Esophagus muscularis mucosa (tissue), 4 donors: ENCODE measurements around the gene GRIN3B. TPM values are rescaled to one million over a fixed set of nuclear protein-coding genes. Genes with fewer than 3 reads are reported as not detected.

Experiments
- DNase-seq: peaks from one replicate; pipeline ENCODE4 v3.0.0-alpha.2; 2017; ENCODE audit errors: extremely low spot score
- H3K27ac ChIP-seq, 4 donors: fragments of 200-600 bp; sonication (generic); replicated peaks in 1 of 4; 1 replicate in 3 of 4; 2 replicates in 1 of 4; pipeline ENCODE4 v1.5.1; 2016 to 2019; ENCODE audit warnings: mild to moderate bottlenecking in 1 of 4
- H3K27me3 ChIP-seq, 4 donors: fragments of 200-600 bp; sonication (generic); one replicate each; pipeline versions ENCODE4 v1.5.1 to v1.6.0; 2016 to 2019
- H3K36me3 ChIP-seq, 4 donors: fragments of 200-600 bp; sonication (generic); one replicate each; pipeline ENCODE4 v1.5.1; 2016 to 2019
- H3K4me1 ChIP-seq, 4 donors: fragments of 200-600 bp; sonication (generic); one replicate each; pipeline ENCODE4 v1.5.1; 2016 to 2019
- H3K4me3 ChIP-seq, 4 donors: fragments of 200-600 bp; sonication (generic); 1 replicate in 2 of 4; 2 replicates in 2 of 4; pipeline ENCODE4 v1.5.1; 2016 to 2019; ENCODE audit warnings: mild to moderate bottlenecking in 4 of 4, moderate library complexity in 1 of 4
- H3K9me3 ChIP-seq, 4 donors: fragments of 200-600 bp; sonication (generic); 1 replicate in 3 of 4; 2 replicates in 1 of 4; pipeline ENCODE4 v1.5.1; 2016 to 2019
- EP300 ChIP-seq: sonication (generic); formaldehyde crosslinking; IDR thresholded peaks from one replicate; pipeline ENCODE4 v1.6.1; 2017; ENCODE audit warnings: antibody characterized with exemption
- POLR2A ChIP-seq: fragments of 450-650 bp; IDR thresholded peaks from one replicate; pipeline ENCODE4 v1.6.1; 2017; ENCODE audit warnings: antibody characterized with exemption, moderate library complexity, mild to moderate bottlenecking, low read depth
- POLR2AphosphoS5 ChIP-seq, 2 donors: sonication (generic); formaldehyde crosslinking; IDR thresholded peaks; one replicate each; pipeline ENCODE4 v1.6.1; 2017; ENCODE audit warnings: antibody characterized with exemption in 2 of 2
- WGBS: methylation state at CpG from one replicate; pipeline ENCODE4 v1.1.5; 2018; 5-methylcytosine and 5-hydroxymethylcytosine counted together
- intact Hi-C: fragments of 100-400 bp; cut with DNase I; formaldehyde crosslinking; loops from one replicate; pipeline ENCODE4 v1.15.1; 2023
- total RNA-seq, 4 donors: library from RNA; depleted of rRNA; stranded (reverse); fragments of >200 nt; gene quantifications; one replicate each; pipeline versions ENCODE4 v1.1.0 to v1.2.1, GENCODE V29; 2016
- TF ChIP-seq, protein P1 (sequence below), 3 experiments: fragments of 200-600 bp in 2 of 3; fragments of 450-650 bp in 1 of 3; sonication (generic) in 2 of 3; IDR thresholded peaks; one replicate each; pipeline ENCODE4 v1.5.1; 2017 to 2019; ENCODE audit warnings: antibody characterized with exemption in 3 of 3, mild to moderate bottlenecking in 2 of 3, moderate library complexity in 1 of 3

Gene GRIN3B
- total RNA-seq, 4 donors from 2014 or later, result 0.13 to 0.17 TPM; not detected in 2

DNA sequence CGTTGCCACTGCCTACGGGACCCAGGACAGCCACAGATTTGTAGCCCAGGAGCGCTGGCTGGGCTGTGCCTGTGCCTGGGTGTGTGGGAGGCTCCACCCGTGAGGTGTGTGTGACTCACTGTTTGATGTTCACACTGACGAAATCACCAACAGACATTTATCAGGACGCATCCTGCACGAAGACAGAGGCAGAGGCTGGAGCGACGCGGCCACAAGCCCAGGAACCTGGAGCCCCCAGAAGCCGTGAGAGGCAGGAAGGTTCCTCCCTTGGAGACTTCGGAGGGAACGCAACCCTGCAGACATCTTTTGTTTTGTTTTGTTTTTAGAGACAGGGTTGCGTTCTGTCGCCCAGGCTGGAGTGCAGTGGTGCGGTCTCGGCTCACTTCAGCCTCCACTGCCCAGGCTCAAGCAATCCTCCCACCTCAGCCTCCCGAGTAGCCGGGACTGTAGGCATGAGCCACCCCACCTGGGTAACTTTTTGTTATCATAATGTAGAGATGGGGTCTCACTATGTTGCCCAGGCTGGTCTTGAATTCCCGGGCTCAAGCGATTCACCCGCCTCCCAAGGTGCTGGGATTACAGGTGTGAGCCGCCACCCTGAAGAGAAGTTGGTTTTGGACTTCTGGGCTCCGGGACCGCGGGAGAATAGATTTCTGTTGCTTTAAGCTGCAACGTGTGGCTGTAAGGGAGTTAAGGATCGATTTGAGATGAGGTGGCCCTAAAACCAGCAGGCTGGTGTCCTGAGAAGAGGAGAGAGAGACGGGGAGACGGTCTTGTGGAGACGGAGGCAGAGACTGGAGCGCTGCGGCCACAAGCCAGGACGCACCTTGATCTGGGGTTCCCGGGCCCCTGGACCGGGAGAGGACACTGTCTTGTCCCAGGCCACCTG lies 41.0 kb upstream of the GRIN3B start:
- Histone ChIP-seq H3K9me3 (no peaks in the 10 kb centered on the region), H3K27ac (no peak overlapping the region), H3K4me3 (no peak overlapping the region), H3K27me3 (no peaks in the 10 kb centered on the region), H3K4me1 (no peaks in the 10 kb centered on the region), H3K36me3 (peaks cover 0 to 25% (median 12%) of the 10 kb centered on the region in 4 donors)
- no peak for TF ChIP-seq POLR2A
- intact Hi-C loops, result no loop called here
- DNase-seq, result no peak
- 91% methylated on average over 36 of the region's 36 CpGs for WGBS

DNA sequence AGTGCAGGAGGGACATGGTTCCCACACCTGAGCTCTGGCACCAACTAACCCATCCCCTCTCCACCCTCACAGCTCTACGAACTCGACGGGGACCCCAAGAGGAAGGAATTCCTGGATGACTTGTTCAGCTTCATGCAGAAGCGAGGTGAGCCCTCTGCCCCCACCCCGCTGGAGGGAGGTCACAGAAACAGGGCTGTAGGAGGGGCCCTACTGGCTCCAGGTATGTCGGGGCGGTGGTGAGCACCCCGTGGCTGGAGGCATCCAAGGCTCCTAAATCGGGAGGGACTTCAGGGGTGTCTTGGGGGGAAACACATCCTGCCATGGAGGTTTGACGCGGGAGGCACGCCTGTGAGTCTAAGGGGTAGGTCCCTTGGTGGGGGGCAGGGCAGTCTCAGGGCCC lies 40.2 kb upstream of the GRIN3B start:
- Histone ChIP-seq H3K27ac (no peak overlapping the region), H3K36me3 (peaks cover 0 to 33% (median 20%) of the 10 kb centered on the region in 4 donors), H3K4me3 (no peak overlapping the region), H3K4me1 (no peaks in the 10 kb centered on the region), H3K27me3 (no peaks in the 10 kb centered on the region), H3K9me3 (no peaks in the 10 kb centered on the region)
- WGBS, result 84% methylated on average over 11 of the region's 12 CpGs
- intact Hi-C loops, result no loop called here
- no peak for TF ChIP-seq POLR2A
- TF ChIP-seq POLR2AphosphoS5 (IDR thresholded peaks at IDR 0.05), result no peak
- no peak for TF ChIP-seq EP300
- TF ChIP-seq, protein P1, sequence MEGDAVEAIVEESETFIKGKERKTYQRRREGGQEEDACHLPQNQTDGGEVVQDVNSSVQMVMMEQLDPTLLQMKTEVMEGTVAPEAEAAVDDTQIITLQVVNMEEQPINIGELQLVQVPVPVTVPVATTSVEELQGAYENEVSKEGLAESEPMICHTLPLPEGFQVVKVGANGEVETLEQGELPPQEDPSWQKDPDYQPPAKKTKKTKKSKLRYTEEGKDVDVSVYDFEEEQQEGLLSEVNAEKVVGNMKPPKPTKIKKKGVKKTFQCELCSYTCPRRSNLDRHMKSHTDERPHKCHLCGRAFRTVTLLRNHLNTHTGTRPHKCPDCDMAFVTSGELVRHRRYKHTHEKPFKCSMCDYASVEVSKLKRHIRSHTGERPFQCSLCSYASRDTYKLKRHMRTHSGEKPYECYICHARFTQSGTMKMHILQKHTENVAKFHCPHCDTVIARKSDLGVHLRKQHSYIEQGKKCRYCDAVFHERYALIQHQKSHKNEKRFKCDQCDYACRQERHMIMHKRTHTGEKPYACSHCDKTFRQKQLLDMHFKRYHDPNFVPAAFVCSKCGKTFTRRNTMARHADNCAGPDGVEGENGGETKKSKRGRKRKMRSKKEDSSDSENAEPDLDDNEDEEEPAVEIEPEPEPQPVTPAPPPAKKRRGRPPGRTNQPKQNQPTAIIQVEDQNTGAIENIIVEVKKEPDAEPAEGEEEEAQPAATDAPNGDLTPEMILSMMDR (IDR thresholded peaks at IDR 0.05), result no peak
- DNase-seq, result no peak

DNA sequence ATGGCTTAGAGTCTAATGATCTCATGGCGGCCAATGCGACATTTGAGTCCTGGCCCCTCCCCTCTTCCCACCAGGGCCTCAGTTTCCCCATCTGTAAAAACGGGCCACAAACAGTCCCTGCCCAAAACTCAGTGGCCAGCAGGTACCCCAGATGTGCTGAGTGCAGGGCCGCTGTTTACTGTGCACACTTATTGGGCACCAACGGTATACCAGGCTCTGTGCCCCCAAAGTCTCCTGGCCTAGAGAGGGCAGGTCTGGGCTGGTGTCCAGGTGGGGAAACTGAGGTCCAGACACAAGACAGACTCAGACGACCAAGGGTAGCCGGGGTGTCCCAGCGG lies 39.6 kb upstream of the GRIN3B start:
- Histone ChIP-seq H3K27ac (no peak overlapping the region), H3K27me3 (no peaks in the 10 kb centered on the region), H3K9me3 (no peaks in the 10 kb centered on the region), H3K4me3 (no peak overlapping the region), H3K36me3 (peaks cover 0 to 36% (median 24%) of the 10 kb centered on the region in 4 donors), H3K4me1 (no peaks in the 10 kb centered on the region)
- DNase-seq, result no peak
- TF ChIP-seq POLR2AphosphoS5 (IDR thresholded peaks at IDR 0.05), result no peak
- TF ChIP-seq EP300, result no peak
- TF ChIP-seq, protein P1 (IDR thresholded peaks at IDR 0.05), result no peak
- TF ChIP-seq POLR2A, result no peak
- intact Hi-C loops, result no loop called here
- 67% methylated on average over 3 of the region's 8 CpGs for WGBS

DNA sequence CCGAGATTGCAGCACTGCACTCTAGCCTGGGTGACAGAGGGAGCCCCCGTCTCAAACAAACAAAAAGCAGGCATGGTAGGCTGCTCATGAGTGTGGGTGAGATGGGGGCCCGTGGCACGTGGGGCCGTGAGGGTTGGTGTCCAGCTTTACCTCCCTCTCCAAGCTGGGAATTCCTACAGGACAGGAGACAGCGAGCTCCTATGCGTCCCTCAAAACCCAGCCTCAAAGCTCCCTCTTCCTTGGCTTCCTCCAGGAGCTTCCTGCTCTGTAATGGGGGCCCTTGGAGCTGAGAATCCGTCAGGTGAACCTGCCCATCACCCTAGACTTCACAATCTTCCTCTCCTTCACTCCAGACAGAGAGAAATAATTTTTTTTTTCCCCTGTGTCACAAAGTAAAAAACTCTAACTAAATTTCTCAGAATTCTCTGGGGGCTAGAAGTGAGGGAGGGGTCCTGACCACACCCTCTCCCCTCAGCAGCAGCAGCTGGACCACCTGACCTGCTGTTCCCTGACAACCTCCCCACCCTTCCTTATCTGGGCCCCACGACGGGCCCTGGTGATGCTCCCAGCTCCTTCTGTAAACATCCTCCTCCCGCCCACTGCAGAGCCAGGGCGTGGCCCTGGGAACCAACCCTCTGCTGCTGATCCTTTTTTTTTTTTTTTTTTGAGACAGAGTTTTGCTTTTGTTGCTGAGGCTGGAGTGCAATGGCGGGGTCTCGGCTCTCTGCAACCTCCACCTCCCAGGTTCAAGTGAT lies 38.2 kb upstream of the GRIN3B start:
- DNase-seq, result no peak
- peaks cover 7 to 44% (median 32%) of the 10 kb centered on the region in 4 donors for H3K36me3 ChIP-seq
- H3K4me1 ChIP-seq, result no peaks in the 10 kb centered on the region
- H3K9me3 ChIP-seq, result no peaks in the 10 kb centered on the region
- intact Hi-C loops, result no loop called here
- 72% methylated on average over 12 of the region's 14 CpGs for WGBS
- H3K4me3 ChIP-seq, result no peak overlapping the region
- TF ChIP-seq EP300, result no peak
- H3K27ac ChIP-seq, result no peak overlapping the region
- H3K27me3 ChIP-seq, result no peaks in the 10 kb centered on the region

DNA sequence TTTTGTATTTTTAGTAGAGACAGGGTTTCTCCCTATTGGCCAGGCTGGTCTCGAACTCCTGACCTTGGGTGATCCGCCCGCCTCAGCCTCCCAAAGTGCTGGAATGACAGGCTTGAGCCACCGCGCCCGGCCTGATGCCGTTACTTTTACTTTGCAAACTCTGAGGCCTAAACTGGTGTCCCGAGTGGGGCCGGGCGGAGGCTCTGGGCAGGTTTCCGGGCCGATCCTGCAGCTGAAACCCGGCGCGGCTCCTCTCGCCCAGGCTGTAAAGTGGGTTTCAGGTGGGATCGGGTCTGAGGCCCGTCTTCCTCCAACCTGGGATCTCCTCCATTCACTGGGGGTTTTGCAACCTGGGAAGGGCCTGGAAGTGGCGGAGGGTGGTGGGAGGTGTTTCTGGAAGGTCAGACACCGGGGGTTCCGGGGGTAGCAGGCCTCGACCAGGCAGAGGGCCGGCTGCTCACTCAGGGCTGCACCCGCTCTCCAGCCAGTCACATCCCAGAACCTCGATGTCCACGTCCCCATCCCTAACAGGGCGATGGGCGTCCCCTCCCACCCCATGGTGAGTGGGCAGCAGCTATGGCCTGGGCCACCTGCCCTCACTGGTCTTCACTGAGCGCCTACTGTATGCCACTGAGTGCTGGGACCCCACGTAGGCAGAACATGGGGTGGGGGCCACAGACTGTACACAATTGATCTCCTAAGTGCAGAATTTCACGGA lies 37.4 kb upstream of the GRIN3B start:
- WGBS, result 86% methylated on average over 31 of the region's 31 CpGs

More for the DNA sequence above, 37.4 kb upstream of the GRIN3B start:
- no peaks in the 10 kb centered on the region for H3K4me1 ChIP-seq
- H3K4me3 ChIP-seq, result no peak overlapping the region
- no peak overlapping the region for H3K27ac ChIP-seq
- H3K36me3 ChIP-seq, result peaks cover 7 to 48% (median 38%) of the 10 kb centered on the region in 4 donors
- no peaks in the 10 kb centered on the region for H3K9me3 ChIP-seq
- DNase-seq, result no peak
- no peak for TF ChIP-seq EP300
- TF ChIP-seq, protein P1 (IDR thresholded peaks at IDR 0.05), result no peak
- no peak for TF ChIP-seq POLR2A
- no peak for TF ChIP-seq POLR2AphosphoS5 (IDR thresholded peaks at IDR 0.05)
- intact Hi-C loops, result no loop called here
- no peaks in the 10 kb centered on the region for H3K27me3 ChIP-seq
